Stimulated activated CD4-positive, alpha-beta T cell treated with anti-CD3 and anti-CD28 coated beads, TNF-alpha, amount 100 ng/mL, for 48 hours (primary cell): ENCODE data around the gene SLC38A8.

Experiments
- DNase-seq, 3 donors: peaks; one replicate each; pipeline ENCODE4 v3.0.0-alpha.2; 2020; ENCODE audit warnings: low read depth in 3 of 3

Gene SLC38A8

GRCh38 chr16:83998091-83998490 is 44.5 kb downstream of the SLC38A8 start:
- no peak for DNase-seq

- DNase-seq, result no peak
Measured at GRCh38 chr16:83996481-83997252, 45.9 kb downstream of the SLC38A8 start.

- DNase-seq, result no peak
Measured at GRCh38 chr16:83995754-83996153, 46.8 kb downstream of the SLC38A8 start.

GRCh38 chr16:83994703-83995102 is 47.9 kb downstream of the SLC38A8 start:
- no peak for DNase-seq

GRCh38 chr16:83994087-83994486 is 48.5 kb downstream of the SLC38A8 start:
- DNase-seq, result no peak

- DNase-seq, result no peak
Measured at GRCh38 chr16:83992624-83993023, 50.0 kb downstream of the SLC38A8 start.

GRCh38 chr16:83990492-83990891 is 52.1 kb downstream of the SLC38A8 start:
- DNase-seq, result no peak

GRCh38 chr16:83989300-83989699 is 53.3 kb downstream of the SLC38A8 start:
- no peak for DNase-seq

- DNase-seq, result no peak
Measured at GRCh38 chr16:83983491-83983890, 59.1 kb downstream of the SLC38A8 start.

- no peak for DNase-seq
Measured at GRCh38 chr16:83981799-83982198, 60.8 kb downstream of the SLC38A8 start.

- DNase-seq, result no peak
Measured at GRCh38 chr16:83980794-83981193, 61.8 kb downstream of the SLC38A8 start.

GRCh38 chr16:83979441-83979840 is 63.2 kb downstream of the SLC38A8 start:
- no peak for DNase-seq

GRCh38 chr16:83978401-83978904 is 64.1 kb downstream of the SLC38A8 start:
- DNase-seq, result no peak

GRCh38 chr16:83977056-83977815 is 65.4 kb downstream of the SLC38A8 start:
- no peak for DNase-seq

- DNase-seq, result no peak
Measured at GRCh38 chr16:83975590-83976260, 66.9 kb downstream of the SLC38A8 start.

GRCh38 chr16:83974475-83974874 is 68.1 kb downstream of the SLC38A8 start:
- DNase-seq, result no peak

GRCh38 chr16:83973581-83974385 is 68.8 kb downstream of the SLC38A8 start:
- DNase-seq, result no peak

GRCh38 chr16:83973077-83973476 is 69.5 kb downstream of the SLC38A8 start:
- no peak for DNase-seq

GRCh38 chr16:83972256-83973008 is 70.2 kb downstream of the SLC38A8 start:
- DNase-seq, result no peak

- no peak for DNase-seq
Measured at GRCh38 chr16:83971165-83972130, 71.1 kb downstream of the SLC38A8 start.
